Kidney glomerular epithelial cell (primary cell): ENCODE measurements around the gene TNFSF4.

ENCODE experiments used
- DNase-seq: peaks from one replicate; lab custom pipeline; 2025; lab: John Stamatoyannopoulos, UW

Gene TNFSF4

DNA sequence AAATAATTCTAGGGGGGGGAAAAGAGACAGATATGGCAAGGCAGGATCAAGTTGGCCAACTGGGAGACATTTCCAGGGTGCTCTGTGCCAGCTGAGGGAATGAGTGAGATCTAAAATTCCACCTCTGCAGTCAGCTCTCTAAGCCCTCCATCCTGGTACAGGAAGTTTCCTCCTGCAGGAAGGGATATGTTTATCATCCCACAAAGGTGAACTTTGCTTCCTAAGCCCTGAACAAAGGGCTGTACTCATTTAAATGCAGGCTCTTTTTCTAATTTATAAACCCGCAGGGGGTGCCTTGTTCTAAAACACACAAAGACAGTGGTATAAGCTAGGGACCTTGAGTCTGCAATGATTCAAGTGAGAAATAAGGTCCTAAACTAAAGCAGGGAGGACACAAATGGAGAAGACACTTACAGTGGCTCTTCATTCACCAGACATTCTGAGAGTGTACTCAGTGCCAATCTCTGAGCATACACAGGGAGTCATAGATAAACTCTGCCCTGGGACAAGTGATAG, 3.6 kb upstream of the TNFSF4 start:
- no peak for DNase-seq

DNA sequence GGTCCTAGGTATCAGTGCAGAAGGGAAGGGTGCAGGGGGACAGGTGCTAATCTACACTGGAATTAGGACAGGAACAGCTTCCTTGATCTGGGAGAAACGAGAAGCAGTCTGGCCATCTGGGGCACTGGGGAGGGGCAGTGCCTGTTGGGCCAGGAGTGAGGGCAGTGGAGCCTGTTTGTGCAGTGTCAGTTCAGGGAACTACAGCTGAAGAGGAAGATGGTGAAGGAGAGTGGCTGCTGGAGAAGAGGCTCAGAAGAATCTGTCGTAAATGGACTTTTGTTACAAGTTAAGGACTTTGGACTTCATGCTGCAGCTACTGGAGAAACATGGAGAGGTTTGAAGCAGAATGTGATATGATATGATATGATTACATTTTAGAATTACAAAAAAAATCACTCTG, 3.2 kb upstream of the TNFSF4 start:
- DNase-seq = no peak

DNA sequence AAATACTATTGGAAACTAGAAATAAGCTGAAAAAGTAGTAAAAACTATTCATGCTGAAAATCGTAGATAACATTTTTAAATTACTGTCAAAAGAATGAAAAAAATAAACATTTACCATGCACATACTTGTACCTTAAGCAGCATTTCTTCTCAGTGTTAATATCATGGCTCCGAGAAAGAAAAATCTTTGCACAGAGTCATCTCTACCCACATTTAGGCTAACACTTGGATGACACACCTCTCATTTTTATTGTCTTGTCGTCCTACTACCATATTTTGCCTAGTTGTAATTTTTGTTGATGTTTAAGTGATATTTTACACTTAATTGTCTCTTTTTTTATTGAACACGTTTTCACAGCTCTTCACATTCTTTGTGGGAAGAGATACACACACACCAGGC, 1.7 kb upstream of the TNFSF4 start:
- no peak for DNase-seq

GRCh38 chr1:173208146-173208545, 1.0 kb upstream of the TNFSF4 start:
- no peak for DNase-seq

DNA sequence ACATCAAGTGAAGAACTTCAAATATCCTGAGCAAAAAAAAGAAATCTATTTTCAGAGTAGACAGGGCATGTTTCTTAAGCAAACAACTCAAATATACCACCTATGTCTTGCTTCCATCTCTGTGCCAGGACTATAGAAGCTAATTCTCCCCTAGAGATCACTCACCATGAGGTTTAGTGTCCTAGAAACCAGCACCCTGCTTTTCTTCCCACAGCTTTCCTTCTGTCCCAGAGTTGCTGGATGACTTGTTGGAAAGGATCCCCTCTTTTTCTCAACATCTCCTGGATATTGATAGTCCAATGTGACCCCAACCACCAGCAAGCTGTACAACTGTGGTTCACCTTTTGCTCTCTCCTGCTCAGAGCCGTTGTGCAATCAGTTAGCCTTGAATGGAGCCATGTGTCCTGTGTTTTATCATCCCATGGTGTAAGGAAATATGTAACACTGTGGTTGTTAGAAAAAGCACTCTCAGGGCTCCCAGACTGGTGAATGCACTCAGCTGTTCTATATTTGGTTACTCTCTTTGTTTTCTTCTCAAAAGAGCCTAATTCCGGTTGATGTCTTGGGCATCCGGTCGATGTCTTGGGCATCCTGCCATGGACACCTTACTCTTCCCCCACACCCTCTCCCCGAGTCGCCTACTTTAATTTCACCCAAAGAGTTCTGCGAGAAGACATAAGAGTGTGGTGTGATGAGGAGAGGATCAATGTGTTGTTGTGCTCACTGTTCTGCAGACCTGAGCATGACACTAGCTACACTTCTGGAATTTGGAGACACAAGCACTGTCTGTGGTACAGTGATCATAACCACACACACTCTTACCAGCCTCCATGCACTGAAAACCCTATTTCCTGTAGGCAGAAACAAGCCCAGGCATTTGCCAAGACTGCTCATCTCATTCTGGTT, 1.7 kb downstream of the TNFSF4 start:
- peak; percentile 29 for DNase-seq

DNA sequence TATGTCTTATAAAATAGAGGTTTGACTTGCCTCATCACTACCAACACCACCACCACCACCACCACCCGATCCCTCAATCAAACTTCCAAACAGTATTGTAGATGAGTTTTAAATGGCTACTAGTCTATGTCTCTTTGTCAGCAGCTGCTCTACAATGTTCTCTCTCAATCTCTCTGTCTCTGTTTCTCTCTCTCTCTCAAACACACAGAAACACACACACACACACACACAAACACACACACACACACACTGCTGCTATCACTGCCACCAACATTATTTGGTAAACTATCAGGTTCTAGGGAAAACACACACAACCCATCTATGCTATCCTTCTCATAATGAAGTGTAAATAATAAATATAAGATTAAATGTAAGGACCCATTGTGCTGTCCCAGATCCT, 2.4 kb downstream of the TNFSF4 start:
- DNase-seq = no peak

DNA sequence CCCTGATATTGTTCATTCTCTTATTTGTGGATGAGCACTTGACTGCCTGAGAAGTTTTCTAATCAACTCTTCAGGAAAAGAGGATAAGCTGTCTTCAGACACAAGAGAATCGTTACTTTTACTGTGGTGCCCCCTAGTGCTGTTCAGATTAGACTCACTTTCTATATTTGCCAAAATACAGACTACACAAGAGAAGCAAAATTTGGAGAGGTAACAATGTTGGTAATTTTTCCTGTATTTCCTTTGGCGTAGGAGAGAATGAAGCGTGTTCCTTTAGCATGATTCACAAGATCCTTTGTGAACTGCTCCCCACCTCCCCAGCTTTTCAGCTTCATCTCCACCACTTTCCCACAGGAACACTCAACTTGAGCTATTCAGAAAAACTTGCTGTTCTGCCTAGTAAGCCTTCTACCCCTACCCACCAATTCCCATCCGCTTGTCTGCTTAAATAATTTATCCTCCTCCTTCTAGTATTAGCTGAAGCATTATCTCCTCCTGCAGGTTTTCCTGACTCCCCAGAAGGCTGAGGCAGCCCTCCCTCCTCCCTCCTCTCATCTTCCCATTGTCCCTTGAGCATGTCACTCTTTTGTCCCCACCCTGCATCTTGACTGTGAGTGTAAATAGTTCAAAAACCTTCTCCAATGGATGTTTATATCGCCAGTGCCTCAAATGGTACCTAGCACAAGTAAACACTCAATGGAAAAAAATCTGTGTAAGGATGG, 4.5 kb downstream of the TNFSF4 start:
- DNase-seq = peak; percentile 83

GRCh38 chr1:173201969-173202368, 5.2 kb downstream of the TNFSF4 start:
- DNase-seq = no peak

GRCh38 chr1:173195596-173196088, 11.5 kb downstream of the TNFSF4 start:
- no peak for DNase-seq

GRCh38 chr1:173193639-173194038, 13.5 kb downstream of the TNFSF4 start:
- no peak for DNase-seq

GRCh38 chr1:173191011-173191705, 16.0 kb downstream of the TNFSF4 start:
- DNase-seq = no peak

DNA sequence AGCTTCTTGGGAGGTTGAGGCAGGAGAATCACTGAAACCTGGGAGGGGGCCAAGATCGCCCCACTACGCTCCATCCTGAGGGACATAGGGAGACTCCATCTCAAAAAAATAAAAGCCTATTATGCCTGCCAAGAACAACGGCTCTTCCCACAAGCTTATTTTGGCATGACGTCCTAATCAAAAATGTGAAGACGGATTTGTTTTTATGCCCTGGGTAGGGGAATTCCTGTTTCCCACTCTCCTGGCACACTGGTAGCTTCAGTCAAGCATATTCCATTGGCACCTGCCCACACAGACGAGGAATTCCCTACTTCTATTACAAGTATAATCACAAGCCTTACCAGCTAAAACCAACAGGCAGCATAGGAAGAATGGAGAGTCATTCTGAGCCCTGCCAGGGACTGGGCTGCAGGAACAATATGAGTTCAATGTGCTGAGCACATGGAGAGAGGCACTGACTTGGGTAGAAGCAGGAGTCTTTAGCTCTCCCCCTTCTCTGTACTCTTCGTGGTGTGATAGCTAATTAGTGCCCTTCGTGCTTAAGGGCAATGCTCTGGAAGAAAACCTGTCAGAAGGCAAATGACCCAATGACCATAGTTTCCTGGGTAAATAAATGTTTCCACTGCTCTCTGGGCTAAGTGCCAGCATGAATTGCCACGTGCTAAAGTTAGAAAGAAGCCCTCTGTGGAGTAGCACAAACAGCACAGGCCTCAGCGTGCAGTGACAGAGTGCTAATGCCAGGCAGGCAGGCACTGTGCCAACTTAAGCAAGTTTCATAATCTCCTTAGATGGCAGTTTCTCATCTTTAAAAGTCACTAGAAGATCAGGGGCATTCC, 16.8 kb downstream of the TNFSF4 start:
- DNase-seq = peak; percentile 92

DNA sequence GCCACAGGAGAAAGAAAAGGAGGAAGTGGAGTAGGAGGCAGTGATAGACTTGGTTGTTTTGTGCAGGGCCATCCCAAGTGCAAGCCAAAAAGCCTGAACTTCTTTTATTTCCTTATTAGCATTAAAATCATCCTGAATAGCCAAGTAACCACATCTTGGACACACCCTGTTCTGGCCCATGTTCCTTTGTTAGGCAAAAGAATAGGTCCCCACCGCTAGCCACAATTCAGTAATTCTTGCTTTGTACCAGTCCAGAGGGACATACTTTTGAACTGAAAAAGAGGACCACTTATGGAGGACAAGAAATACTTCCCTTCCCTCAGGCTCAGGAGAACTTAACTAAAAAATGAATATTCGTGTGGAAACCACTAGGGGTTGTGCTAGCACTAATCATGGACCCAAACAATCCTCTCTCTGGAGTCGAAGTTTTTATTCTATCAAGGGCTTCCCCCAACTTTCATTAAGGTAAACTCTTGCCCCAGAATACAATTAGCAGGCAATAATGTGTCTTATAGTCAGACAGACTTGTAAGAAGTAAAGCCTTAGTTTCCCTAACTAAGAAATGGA, 19.4 kb downstream of the TNFSF4 start:
- no peak for DNase-seq

- DNase-seq = no peak
These were observed 25.3 kb downstream of the TNFSF4 start for GRCh38 chr1:173181791-173182190.

DNA sequence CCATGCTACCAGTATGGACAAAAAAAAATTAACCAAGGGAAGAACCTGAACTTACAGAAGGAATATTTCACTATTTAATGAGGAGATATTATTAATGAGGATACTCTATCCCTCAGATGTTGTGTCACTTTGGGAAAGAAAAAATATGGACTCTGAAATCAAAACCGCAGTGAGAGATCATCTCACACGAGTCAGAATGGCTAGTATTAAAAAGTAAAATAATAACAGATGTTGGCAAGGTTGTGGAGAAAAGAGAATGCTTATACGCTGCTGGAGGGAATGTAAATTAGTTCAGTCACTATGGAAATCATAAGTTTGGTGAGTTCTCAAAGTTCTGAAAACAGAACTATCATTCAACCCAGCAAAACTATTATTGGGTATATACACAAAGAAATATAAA, 30.9 kb downstream of the TNFSF4 start:
- DNase-seq = no peak

DNA sequence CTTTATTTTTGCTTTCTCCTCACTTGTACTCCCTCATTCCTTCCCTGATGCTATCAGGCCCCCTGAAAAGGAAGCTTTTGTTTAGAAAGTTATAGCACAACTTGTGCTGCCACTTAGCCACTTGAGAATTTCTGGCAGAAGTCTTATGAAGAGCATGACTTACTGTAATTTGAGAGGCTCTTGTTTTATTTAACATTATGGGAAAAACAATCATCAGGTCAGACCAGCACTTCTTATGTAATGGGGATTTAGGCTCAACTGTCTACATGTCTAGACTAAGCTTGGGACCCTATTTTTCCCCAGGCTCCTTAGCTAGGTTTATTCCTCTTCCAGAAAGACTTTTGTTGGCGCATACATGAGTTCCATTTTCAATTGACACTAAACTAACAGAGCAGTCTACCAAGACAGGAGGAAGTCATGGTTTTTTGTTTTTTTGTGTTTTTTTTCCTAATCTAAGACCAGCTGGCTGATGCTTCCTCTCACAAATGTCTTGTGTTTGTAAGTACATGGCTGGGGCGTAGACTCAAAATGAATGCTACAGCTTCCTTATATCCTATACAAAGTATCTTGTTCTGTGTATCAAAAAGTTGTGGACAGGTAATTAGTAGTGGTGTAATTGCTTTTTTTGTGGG, 31.5 kb downstream of the TNFSF4 start:
- DNase-seq = no peak

- no peak for DNase-seq
These were observed 33.7 kb downstream of the TNFSF4 start for GRCh38 chr1:173173388-173173787.

DNA sequence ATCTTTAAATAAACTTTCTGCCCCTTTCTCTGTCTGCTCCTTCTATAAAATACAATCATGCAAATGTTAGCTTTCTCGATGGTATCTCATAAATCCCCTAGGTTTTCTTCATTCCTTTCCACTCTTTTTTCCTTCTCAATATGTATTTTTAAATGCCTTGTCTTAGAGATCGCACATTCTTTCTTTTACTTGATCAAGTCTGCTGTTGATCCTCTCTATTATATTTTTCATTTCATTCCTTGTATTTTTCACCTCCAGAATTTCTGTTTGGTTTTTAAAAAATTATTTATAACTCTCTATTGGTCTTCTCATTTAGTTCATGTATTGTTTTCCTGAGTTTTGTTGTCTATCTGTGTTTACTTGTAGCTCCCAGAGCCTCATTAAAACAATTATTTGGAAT, 36.0 kb downstream of the TNFSF4 start:
- DNase-seq = no peak

- DNase-seq = no peak
These were observed 38.2 kb downstream of the TNFSF4 start for GRCh38 chr1:173168941-173169340.

- DNase-seq = peak; percentile 3
These were observed 42.4 kb downstream of the TNFSF4 start for GRCh38 chr1:173164686-173165085.

DNA sequence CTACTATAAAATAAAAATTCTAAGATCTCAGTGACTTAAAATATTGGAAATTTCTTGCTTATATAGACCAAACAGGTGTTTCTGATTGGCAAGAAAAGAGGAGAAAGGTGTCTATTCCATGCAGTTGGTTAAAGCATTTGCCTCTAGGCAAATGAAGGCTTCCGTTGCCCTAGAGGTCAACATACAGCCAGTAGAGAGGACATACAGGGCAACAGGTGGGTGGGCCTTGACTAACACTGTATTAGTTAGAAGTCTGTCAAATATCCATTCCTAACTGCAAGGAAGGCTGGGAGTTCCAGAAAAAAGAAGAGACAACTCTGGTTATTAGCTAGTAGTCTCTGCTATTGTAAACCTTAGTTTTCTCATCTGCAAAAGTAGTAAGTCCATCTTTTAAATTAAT, 43.0 kb downstream of the TNFSF4 start:
- DNase-seq = no peak
